Heart right ventricle (tissue), 16 donors: ENCODE results near the gene ZNF432. TPM values are rescaled to one million over a fixed set of nuclear protein-coding genes. Genes with fewer than 3 reads are reported as not detected.

Experiments used
- ATAC-seq, 8 donors: fragments of 200-7000 bp; cut with Tn5 transposase; one replicate each; pipeline ENCODE4 v1.9.1; 2020; ENCODE audit warnings: mild to moderate bottlenecking in 8 of 8, moderate library complexity in 8 of 8, moderate number of reproducible peaks in 1 of 8
- DNase-seq, 2 donors: peaks; one replicate each; pipeline ENCODE4 v3.0.0-alpha.2; 2020
- H3K27ac ChIP-seq, 10 donors: fragments of 200-600 bp; sonication (generic) in 2 of 10; one replicate each; pipeline versions ENCODE4 v1.5.0 to v1.8.0; 2020 to 2022; ENCODE audit warnings: mild to moderate bottlenecking in 3 of 10
- H3K27me3 ChIP-seq, 7 donors: fragments of 200-600 bp; one replicate each; pipeline ENCODE4 v1.8.0; 2021 to 2022; ENCODE audit warnings: mild to moderate bottlenecking in 2 of 7
- H3K36me3 ChIP-seq, 9 donors: fragments of 200-600 bp; sonication (generic) in 1 of 9; one replicate each; pipeline versions ENCODE4 v1.5.0 to v1.8.0; 2020 to 2022; ENCODE audit warnings: mild to moderate bottlenecking in 2 of 9
- H3K4me1 ChIP-seq, 9 donors: fragments of 200-600 bp; sonication (generic) in 1 of 9; one replicate each; pipeline versions ENCODE4 v1.5.0 to v1.8.0; 2020 to 2022; ENCODE audit warnings: mild to moderate bottlenecking in 4 of 9
- H3K4me3 ChIP-seq, 10 donors: fragments of 200-600 bp; sonication (generic) in 2 of 10; one replicate each; pipeline versions ENCODE4 v1.5.0 to v1.8.0; 2020 to 2022; ENCODE audit warnings: mild to moderate bottlenecking in 7 of 10, moderate library complexity in 2 of 10
- H3K9me3 ChIP-seq, 11 donors: fragments of 200-600 bp in 10 of 11; sonication (generic) in 2 of 11; one replicate each; pipeline versions ENCODE4 v1.5.0 to v1.8.0; 2013 to 2022; ENCODE audit warnings: mild to moderate bottlenecking in 2 of 11, control low read depth in 1 of 11, moderate library complexity in 1 of 11
- CTCF ChIP-seq, 9 donors: fragments of 200-600 bp; sonication (generic) in 2 of 9; IDR thresholded peaks; one replicate each; pipeline versions ENCODE4 v1.5.0 to v1.8.0; 2021 to 2022; ENCODE audit warnings: antibody characterized with exemption in 9 of 9, mild to moderate bottlenecking in 5 of 9, moderate library complexity in 1 of 9
- WGBS, 2 donors: extraction: QIAGEN DNeasy Blood & Tissue Kit; methylation state at CpG; one replicate each; pipeline ENCODE4 v1.1.7; 2013; ENCODE audit warnings: inconsistent platforms in 1 of 2; 5-methylcytosine and 5-hydroxymethylcytosine counted together
- intact Hi-C, 10 donors: fragments of 100-400 bp; cut with DNase I; formaldehyde crosslinking; loops; one replicate each; pipeline versions ENCODE4 v1.11.1 to v1.14.2; 2022
- polyA plus RNA-seq, 2 donors: library from polyadenylated mRNA; stranded (reverse); fragments of 200-250 nt; gene quantifications; one replicate each; pipeline ENCODE4 v1.2.3, GENCODE V29; 2013
- total RNA-seq, 10 donors: library from RNA; stranded (reverse); fragmentation: NEBNext Ultra II Directional in 3 of 10; extraction: Animal tissue kit (Norgen Biotek cat#: 25700) in 3 of 10; gene quantifications; one replicate each; pipeline versions ENCODE4 v1.2.1 to v1.2.4, GENCODE V29; 2021 to 2023
- donor health status: Arrhythmogenic right ventricular cardiomyopathy.
- donor health status: ischemic (EF 13 %, LVEDD 7.1; RV severe dilation, severe dysfunction).
- donor health status: healthy with polysubstance abuse.
- donor health status: DM: no; HTN: yes; CAD: no.
- donor health status: DM: no; HTN: no; CAD: no.
- donor health status: ischemic (EF 25% LVEDD 6.9; RV normal size, moderate dysfunction).
- donor health status: ischemic (EF 25% LVEDD 5.7; RV mildly dilated, moderate dysfunction).
- donor health status: healthy.
- donor health status: DM: yes; HTN: yes; CAD: no.
- donor health status: Ischemic cardiomyopathy.
- donor health status: ischemic (EF 35%, LVEDD 5.7; RV mildly dilated, moderate dysfunction).
- donor health status: nonischemic (EF 11% LVEDD 7.7; RV severe dilation, severe dysfunction).
- donor health status: DM: yes; HTN: yes; CAD: no.
- donor health status: PGD.
- donor health status: ischemic (EF 29% LVEDD 5.4; RV normal size, mild dysfunction).
- donor health status: nonischemic (EF 23%, LVEDD 6.1; RV moderate dilation, normal function).

Gene ZNF432
- total and polyA plus RNA-seq, 12 donors = 3.8 to 14.4 (median 8.7) TPM

GRCh38 chr19:52007451-52007805 lies 41.2 kb downstream of the ZNF432 start:
- WGBS, 2 donors = 0 to 3% methylated on average over 9 of the region's 9 CpGs
- Histone ChIP-seq H3K27ac (peak overlapping the region; percentile 62 to 92 (median 88)), H3K36me3 (peaks cover 0 to 25% (median 16%) of the 10 kb centered on the region in 9 donors), H3K9me3 (peaks cover 0 to 68% (median 0%) of the 10 kb centered on the region in 11 donors), H3K27me3 (no peaks in the 10 kb centered on the region), H3K4me3 (peak overlapping the region; percentile 60 to 84 (median 80)), H3K4me1 (peaks cover 0 to 23% (median 9%) of the 10 kb centered on the region in 9 donors)
- DNase-seq = no peak
- ATAC-seq = peak; percentile 3 to 67 (median 46)
- intact Hi-C loops = loop anchor here in 2 of 10 donors (5.0 kb wide), 2 partner anchors 80 to 320 kb away; partner anchors contain the start of gene ZNF613 (in 1 of the 2)
- TF ChIP-seq CTCF (IDR thresholded peaks at IDR 0.05) = no peak

- ATAC-seq (no peak), DNase-seq (no peak)
- TF ChIP-seq CTCF (IDR thresholded peaks at IDR 0.05) = no peak
- no peaks in the 10 kb centered on the region for H3K4me1 ChIP-seq
- peaks cover 4 to 100% (median 85%) of the 10 kb centered on the region in 11 donors for H3K9me3 ChIP-seq
- H3K27ac ChIP-seq = no peak overlapping the region
- peaks cover 0 to 85% (median 68%) of the 10 kb centered on the region in 9 donors for H3K36me3 ChIP-seq
- H3K4me3 ChIP-seq = no peak overlapping the region
- H3K27me3 ChIP-seq = no peaks in the 10 kb centered on the region
- intact Hi-C loops = no loop called here
- WGBS, 2 donors = 96 to 98% methylated on average over 2 of the region's 2 CpGs
Measured at GRCh38 chr19:51994048-51994644, 54.5 kb downstream of the ZNF432 start.

- Histone ChIP-seq H3K4me1 (no peaks in the 10 kb centered on the region), H3K27ac (no peak overlapping the region), H3K4me3 (no peak overlapping the region), H3K9me3 (peaks cover 4 to 100% (median 82%) of the 10 kb centered on the region in 11 donors), H3K27me3 (no peaks in the 10 kb centered on the region), H3K36me3 (peaks cover 0 to 78% (median 61%) of the 10 kb centered on the region in 9 donors)
- DNase-seq = no peak
- TF ChIP-seq CTCF (IDR thresholded peaks at IDR 0.05) = no peak
- intact Hi-C loops = no loop called here
- ATAC-seq = no peak
- 98 to 99% methylated on average over 10 of the region's 10 CpGs for WGBS, 2 donors
Measured at GRCh38 chr19:51993422-51993821, 55.2 kb downstream of the ZNF432 start.

- ATAC-seq (peak; percentile 98 to 100 (median 99)), DNase-seq (peak; percentile 84 to 97)
- Histone ChIP-seq H3K9me3 (peaks cover 0 to 89% (median 23%) of the 10 kb centered on the region in 11 donors), H3K27ac (peak within 1 kb of the TSS in 9 of 10 donors; percentile 34 to 90 (median 76)), H3K36me3 (peaks cover 0 to 26% (median 5%) of the 10 kb centered on the region in 9 donors), H3K4me1 (peaks cover 7 to 37% (median 16%) of the 10 kb centered on the region in 9 donors), H3K27me3 (no peaks in the 10 kb centered on the region), H3K4me3 (peak within 1 kb of the TSS; percentile 68 to 93 (median 84))
- intact Hi-C loops = loop anchor here in 5 of 10 donors (2.0 to 10.0 kb wide), 5 partner anchors 22 to 102 kb away; partner anchors contain the start of genes ZNF613 (in 2 of the 5), ZNF432 (in 1 of the 5), ZNF577 (in 1 of the 5) and ZNF615 (in 1 of the 5)
- WGBS, 2 donors = 2% methylated on average over 33 of the region's 33 CpGs
- TF ChIP-seq CTCF (IDR thresholded peaks at IDR 0.05) = no peak
Measured at GRCh38 chr19:51986309-51987291, 62.0 kb downstream of the ZNF432 start, which contains the start of gene ZNF350. ZNF350 (minus strand) TSS chr19:51986840; CDS start chr19:51974360, 12,480 bp downstream.
